Cardiac muscle cell (in vitro differentiated cells and primary cell): ENCODE data around the gene AKR1E2. TPM values are rescaled to one million over a fixed set of nuclear protein-coding genes. Genes with fewer than 3 reads are reported as not detected.
A peak's percentile ranks its signal among the peaks of the same experiment; 100 is the strongest.

Experiments
- DNase-seq, 2 donors: peaks; one replicate each; pipeline versions ENCODE4 v3.0.0 to v3.0.0-alpha.2; 2010 to 2017; ENCODE audit warnings: low read depth in 1 of 2, low spot score in 1 of 2
- H3K27ac ChIP-seq: fragments of 200-600 bp; sonication (generic); 2 replicates; pipeline ENCODE4 v1.5.1; 2016
- H3K27me3 ChIP-seq: fragments of 200-600 bp; sonication (generic); 2 replicates; pipeline ENCODE4 v1.6.0; 2016; ENCODE audit warnings: control low read depth
- H3K36me3 ChIP-seq: fragments of 200-600 bp; sonication (generic); 2 replicates; pipeline ENCODE4 v1.5.1; 2016; ENCODE audit warnings: control low read depth
- H3K4me1 ChIP-seq: fragments of 200-600 bp; sonication (generic); 2 replicates; pipeline ENCODE4 v1.8.1; 2017; ENCODE audit warnings: low read depth, mild to moderate bottlenecking, mixed run types
- H3K4me3 ChIP-seq: fragments of 200-600 bp; sonication (generic); 2 replicates; pipeline ENCODE4 v1.5.1; 2016; ENCODE audit warnings: mild to moderate bottlenecking
- H3K9me3 ChIP-seq: fragments of 200-600 bp; sonication (generic); 2 replicates; pipeline ENCODE4 v1.5.1; 2017; ENCODE audit warnings: low read depth, mild to moderate bottlenecking, control low read depth
- CTCF ChIP-seq: IDR thresholded peaks from 2 replicates; pipeline ENCODE4 v1.5.1; 2012; ENCODE audit warnings: low read depth, mild to moderate bottlenecking, low read length
- polyA plus RNA-seq: library from polyadenylated mRNA; unstranded; fragments of >200 nt; fragmentation: Nextera tagmentation; extraction: Ambion mirVana; gene quantifications from 2 replicates; pipeline ENCODE4 v1.2.1, GENCODE V29; 2016
- total RNA-seq: library from RNA; depleted of rRNA; stranded (reverse); fragments of >200 nt; gene quantifications from 2 replicates; pipeline ENCODE4 v1.2.3, GENCODE V29; 2016

The AKR1E2 gene
- total and polyA plus RNA-seq, 2 experiments from 2014 or later, result 0.68 to 6.6 TPM

- no peak overlapping the region for H3K4me3 ChIP-seq
- no peak for DNase-seq
- no peaks in the 10 kb centered on the region for H3K9me3 ChIP-seq
- H3K27ac ChIP-seq, result no peak overlapping the region
- no peaks in the 10 kb centered on the region for H3K36me3 ChIP-seq
- no peak for TF ChIP-seq CTCF
- H3K4me1 ChIP-seq, result no peaks in the 10 kb centered on the region
- no peaks in the 10 kb centered on the region for H3K27me3 ChIP-seq
These were observed 44.1 kb upstream of the AKR1E2 start for GRCh38 chr10:4781955-4782354.

GRCh38 chr10:4784667-4785333, 41.2 kb upstream of the AKR1E2 start:
- no peaks in the 10 kb centered on the region for H3K27me3 ChIP-seq
- H3K27ac ChIP-seq, result no peak overlapping the region
- H3K36me3 ChIP-seq, result no peaks in the 10 kb centered on the region
- peak; percentile 6 for TF ChIP-seq CTCF
- DNase-seq, result peak in 1 of 2 donors; percentile 26
- H3K9me3 ChIP-seq, result no peaks in the 10 kb centered on the region
- H3K4me1 ChIP-seq, result no peaks in the 10 kb centered on the region
- no peak overlapping the region for H3K4me3 ChIP-seq

DNA sequence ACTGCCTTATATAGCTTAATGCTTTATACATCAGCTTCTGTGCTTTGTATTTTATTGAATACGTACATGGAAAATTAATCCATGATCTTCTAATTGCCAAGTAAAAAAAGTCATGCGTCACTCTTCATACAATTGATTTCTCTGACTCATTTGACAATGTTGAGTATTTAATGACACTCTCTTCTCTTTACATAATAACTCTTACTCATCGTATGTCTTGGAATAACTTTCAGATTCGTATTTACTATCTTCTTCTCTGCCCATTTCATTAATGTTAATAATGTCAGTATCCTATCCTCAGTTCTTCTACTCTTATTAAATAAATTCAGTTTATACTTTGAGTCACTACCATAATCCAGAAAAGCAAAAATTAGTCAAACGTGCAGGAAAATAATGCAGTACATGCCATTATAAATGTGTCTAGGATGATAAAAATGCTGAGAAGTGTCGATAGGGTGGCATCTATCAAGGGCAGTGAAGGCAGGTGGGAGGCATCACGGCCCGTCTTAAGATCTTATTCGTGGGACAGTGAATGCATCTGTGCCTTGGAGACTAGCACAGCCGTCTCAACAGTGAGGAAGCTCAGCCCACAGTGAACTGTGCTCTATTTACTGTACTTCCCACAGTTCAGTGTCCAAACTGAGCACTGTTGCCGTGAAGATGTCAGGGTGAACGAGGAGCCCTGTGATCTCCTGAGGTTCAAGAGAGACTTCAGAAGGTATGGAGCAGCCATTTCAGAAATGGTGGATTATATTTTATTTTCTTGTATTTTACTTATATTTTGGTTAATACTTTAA, 39.8 kb upstream of the AKR1E2 start:
- H3K4me3 ChIP-seq, result no peak overlapping the region

DNA sequence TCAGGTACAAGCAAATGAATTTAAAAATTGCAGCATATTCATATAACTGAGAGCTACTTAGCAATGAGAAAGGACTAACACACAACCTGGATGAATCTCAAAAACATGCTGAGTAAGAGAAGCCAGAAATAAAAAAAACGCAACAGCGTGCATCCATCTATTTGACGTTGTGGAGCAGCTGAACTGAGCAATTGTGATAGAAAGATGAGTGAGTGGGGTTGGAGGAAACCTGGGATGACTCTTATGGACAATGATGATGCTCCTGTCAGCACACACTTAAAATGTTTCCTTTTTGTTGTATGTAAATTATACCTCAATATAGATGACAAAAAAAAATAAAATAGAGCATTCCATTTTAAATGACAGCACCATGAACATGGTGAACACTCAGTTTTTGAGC, 36.0 kb upstream of the AKR1E2 start:
- no peak for DNase-seq
- Histone ChIP-seq H3K9me3 (no peaks in the 10 kb centered on the region), H3K36me3 (no peaks in the 10 kb centered on the region), H3K27me3 (no peaks in the 10 kb centered on the region), H3K4me1 (no peaks in the 10 kb centered on the region), H3K4me3 (no peak overlapping the region), H3K27ac (no peak overlapping the region)
- TF ChIP-seq CTCF, result no peak

More for the DNA sequence above, 39.8 kb upstream of the AKR1E2 start:
- Histone ChIP-seq H3K36me3 (no peaks in the 10 kb centered on the region), H3K27ac (no peak overlapping the region), H3K4me1 (no peaks in the 10 kb centered on the region), H3K27me3 (no peaks in the 10 kb centered on the region), H3K9me3 (no peaks in the 10 kb centered on the region)
- no peak for TF ChIP-seq CTCF
- DNase-seq, result no peak

GRCh38 chr10:4790922-4791321, 35.1 kb upstream of the AKR1E2 start:
- Histone ChIP-seq H3K9me3 (no peaks in the 10 kb centered on the region), H3K27ac (no peak overlapping the region), H3K27me3 (no peaks in the 10 kb centered on the region), H3K4me3 (no peak overlapping the region), H3K36me3 (no peaks in the 10 kb centered on the region), H3K4me1 (no peaks in the 10 kb centered on the region)
- TF ChIP-seq CTCF, result no peak
- no peak for DNase-seq
